Measurements from ENCODE around the gene PCDHGC4.

- TF ChIP-seq, protein P1, sequence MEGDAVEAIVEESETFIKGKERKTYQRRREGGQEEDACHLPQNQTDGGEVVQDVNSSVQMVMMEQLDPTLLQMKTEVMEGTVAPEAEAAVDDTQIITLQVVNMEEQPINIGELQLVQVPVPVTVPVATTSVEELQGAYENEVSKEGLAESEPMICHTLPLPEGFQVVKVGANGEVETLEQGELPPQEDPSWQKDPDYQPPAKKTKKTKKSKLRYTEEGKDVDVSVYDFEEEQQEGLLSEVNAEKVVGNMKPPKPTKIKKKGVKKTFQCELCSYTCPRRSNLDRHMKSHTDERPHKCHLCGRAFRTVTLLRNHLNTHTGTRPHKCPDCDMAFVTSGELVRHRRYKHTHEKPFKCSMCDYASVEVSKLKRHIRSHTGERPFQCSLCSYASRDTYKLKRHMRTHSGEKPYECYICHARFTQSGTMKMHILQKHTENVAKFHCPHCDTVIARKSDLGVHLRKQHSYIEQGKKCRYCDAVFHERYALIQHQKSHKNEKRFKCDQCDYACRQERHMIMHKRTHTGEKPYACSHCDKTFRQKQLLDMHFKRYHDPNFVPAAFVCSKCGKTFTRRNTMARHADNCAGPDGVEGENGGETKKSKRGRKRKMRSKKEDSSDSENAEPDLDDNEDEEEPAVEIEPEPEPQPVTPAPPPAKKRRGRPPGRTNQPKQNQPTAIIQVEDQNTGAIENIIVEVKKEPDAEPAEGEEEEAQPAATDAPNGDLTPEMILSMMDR (IDR thresholded peaks at IDR 0.05; ENCODE audit: extremely low read depth in 1 of 2, insufficient read depth in 1 of 2, low read depth in 1 of 2, low read length in 2 of 2), result no peak
- TF ChIP-seq EZH2 (IDR thresholded peaks at IDR 0.05; ENCODE audit: borderline replicate concordance, low read depth, low read length, severe bottlenecking) (no peak), FOS (IDR thresholded peaks at IDR 0.05; ENCODE audit: borderline replicate concordance, insufficient read depth, low read length) (no peak), POLR2AphosphoS5 (IDR thresholded peaks at IDR 0.05; ENCODE audit: insufficient read depth, low read depth, low read length) (no peak)
These were observed 16.9 kb downstream of the PCDHGC4 start for GRCh38 chr5:141501761-141502160.
